ENCODE results near the gene IZUMO2.
"Not testable (repeated sequence)": the region's sequence is repeated elsewhere in the genome, so short reads cannot be mapped to it uniquely, and the experiment has no call there.

DNA sequence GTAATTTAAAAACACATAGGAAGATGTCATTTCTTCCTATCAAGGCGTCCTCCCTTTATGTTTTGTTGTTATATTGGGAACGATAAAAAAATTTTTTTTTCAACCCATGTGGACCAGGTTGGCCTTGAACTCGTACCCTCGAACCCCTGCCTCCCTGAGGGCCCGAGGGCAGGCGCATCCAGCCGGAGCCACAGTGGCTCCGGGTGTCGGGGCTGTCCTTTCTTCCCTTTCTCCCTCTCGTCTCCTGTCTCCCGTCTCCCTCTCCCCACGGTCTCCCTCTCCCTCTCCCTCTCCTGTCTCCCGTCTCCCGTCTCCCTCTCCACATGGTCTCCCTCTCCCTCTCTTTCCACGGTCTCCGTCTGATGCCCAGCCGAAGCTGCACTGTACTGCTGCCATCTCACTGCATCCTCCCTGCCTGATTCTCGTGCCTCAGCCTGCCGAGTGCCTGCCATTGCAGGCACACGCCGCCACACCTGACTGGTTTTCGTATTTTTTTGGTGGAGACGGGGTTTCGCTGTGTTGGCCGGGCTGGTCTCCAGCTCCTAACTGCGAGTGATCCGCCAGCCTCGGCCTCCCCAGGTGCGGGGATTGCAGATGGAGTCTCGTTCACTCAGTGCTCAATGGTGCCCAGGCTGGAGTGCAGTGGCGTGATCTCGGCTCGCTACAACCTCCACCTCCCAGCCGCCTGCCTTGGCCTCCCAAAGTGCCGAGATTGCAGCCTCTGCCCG is 22.8 kb downstream of the IZUMO2 start:
- TF ChIP-seq EZH2phosphoT487 (IDR thresholded peaks at IDR 0.05; ENCODE audit: low read depth, severe bottlenecking, unreplicated experiment): not testable (repeated sequence)
- TF ChIP-seq, protein P1, sequence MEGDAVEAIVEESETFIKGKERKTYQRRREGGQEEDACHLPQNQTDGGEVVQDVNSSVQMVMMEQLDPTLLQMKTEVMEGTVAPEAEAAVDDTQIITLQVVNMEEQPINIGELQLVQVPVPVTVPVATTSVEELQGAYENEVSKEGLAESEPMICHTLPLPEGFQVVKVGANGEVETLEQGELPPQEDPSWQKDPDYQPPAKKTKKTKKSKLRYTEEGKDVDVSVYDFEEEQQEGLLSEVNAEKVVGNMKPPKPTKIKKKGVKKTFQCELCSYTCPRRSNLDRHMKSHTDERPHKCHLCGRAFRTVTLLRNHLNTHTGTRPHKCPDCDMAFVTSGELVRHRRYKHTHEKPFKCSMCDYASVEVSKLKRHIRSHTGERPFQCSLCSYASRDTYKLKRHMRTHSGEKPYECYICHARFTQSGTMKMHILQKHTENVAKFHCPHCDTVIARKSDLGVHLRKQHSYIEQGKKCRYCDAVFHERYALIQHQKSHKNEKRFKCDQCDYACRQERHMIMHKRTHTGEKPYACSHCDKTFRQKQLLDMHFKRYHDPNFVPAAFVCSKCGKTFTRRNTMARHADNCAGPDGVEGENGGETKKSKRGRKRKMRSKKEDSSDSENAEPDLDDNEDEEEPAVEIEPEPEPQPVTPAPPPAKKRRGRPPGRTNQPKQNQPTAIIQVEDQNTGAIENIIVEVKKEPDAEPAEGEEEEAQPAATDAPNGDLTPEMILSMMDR (IDR thresholded peaks at IDR 0.05; ENCODE audit: poor library complexity): not testable (repeated sequence)

Data from hepatocyte (in vitro differentiated cells).